T-helper 1 cell treated with Interleukin-12 subunit alpha and Interleukin-12 subunit beta and Interleukin-4 antibody, amounts not matched to agents 30 ng/mL and 1 ng/mL, for 36 hours (primary cell): Measurements from ENCODE around the gene CTU1. TPM values are rescaled to one million over a fixed set of nuclear protein-coding genes. Genes with fewer than 3 reads are reported as not detected.

Experiments used
- intact Hi-C: fragments of 100-400 bp; cut with micrococcal nuclease; formaldehyde crosslinking; loops from one replicate; pipeline ENCODE4 v1.15.1; 2024
- total RNA-seq: library from RNA; stranded (reverse); gene quantifications from 2 replicates; pipeline ENCODE4 v1.2.3, GENCODE V29; 2022

The CTU1 gene
- total RNA-seq, 1 donor from 2014 or later, result 9.1 TPM

GRCh38 chr19:51108805-51109146, 567 bp upstream of the CTU1 start:
- intact Hi-C loops, result loop anchor here (1.0 to 5.0 kb wide), 8 partner anchors 15 to 775 kb away; partner anchors contain the start of gene POLD1

GRCh38 chr19:51107406-51108065, 673 bp downstream of the CTU1 start:
- intact Hi-C loops, result loop anchor here (1.0 to 5.0 kb wide), 8 partner anchors 16 to 774 kb away; partner anchors contain the start of gene POLD1

- intact Hi-C loops, result no loop called here
Observed at GRCh38 chr19:51103926-51104341, 4.3 kb downstream of the CTU1 start.

GRCh38 chr19:51102991-51103390, 5.2 kb downstream of the CTU1 start:
- intact Hi-C loops, result no loop called here

- intact Hi-C loops, result no loop called here
Observed at GRCh38 chr19:51101171-51101865, 6.9 kb downstream of the CTU1 start.

- intact Hi-C loops, result no loop called here
Observed at GRCh38 chr19:51100601-51101000, 7.6 kb downstream of the CTU1 start.

- intact Hi-C loops, result loop anchor here (5.0 kb wide), 1 partner anchor 77 kb away; no protein-coding TSS in a partner anchor
Observed at GRCh38 chr19:51099047-51099382, 9.2 kb downstream of the CTU1 start.

- intact Hi-C loops, result loop anchor here (5.0 kb wide), 1 partner anchor 76 kb away; no protein-coding TSS in a partner anchor
Observed at GRCh38 chr19:51098365-51099046, 9.7 kb downstream of the CTU1 start.

- intact Hi-C loops, result loop anchor here (5.0 kb wide), 1 partner anchor 75 kb away; no protein-coding TSS in a partner anchor
Observed at GRCh38 chr19:51097796-51098195, 10.4 kb downstream of the CTU1 start.

- intact Hi-C loops, result loop anchor here (5.0 kb wide), 1 partner anchor 75 kb away; no protein-coding TSS in a partner anchor
Observed at GRCh38 chr19:51097166-51097738, 11.0 kb downstream of the CTU1 start.

- intact Hi-C loops, result loop anchor here (1.0 to 5.0 kb wide), 2 partner anchors 74 to 166 kb away; no protein-coding TSS in a partner anchor
Observed at GRCh38 chr19:51096473-51097165, 11.6 kb downstream of the CTU1 start.

GRCh38 chr19:51094696-51095279, 13.4 kb downstream of the CTU1 start:
- intact Hi-C loops, result loop anchor here (5.0 kb wide), 1 partner anchor 72 kb away; no protein-coding TSS in a partner anchor

- intact Hi-C loops, result no loop called here
Observed at GRCh38 chr19:51093510-51094345, 14.5 kb downstream of the CTU1 start.

- intact Hi-C loops, result no loop called here
Observed at GRCh38 chr19:51093101-51093500, 15.1 kb downstream of the CTU1 start.

- intact Hi-C loops, result no loop called here
Observed at GRCh38 chr19:51091895-51092873, 16.0 kb downstream of the CTU1 start.

- intact Hi-C loops, result no loop called here
Observed at GRCh38 chr19:51091126-51091525, 17.1 kb downstream of the CTU1 start.

- intact Hi-C loops, result no loop called here
Observed at GRCh38 chr19:51090471-51090870, 17.7 kb downstream of the CTU1 start.

- intact Hi-C loops, result no loop called here
Observed at GRCh38 chr19:51089786-51090185, 18.4 kb downstream of the CTU1 start.
